Cardiac fibroblast (primary cell): ENCODE results near the gene PTPRN2.

Experiments used
- DNase-seq, 2 donors: peaks; one replicate each; pipeline versions ENCODE4 v3.0.0 to v3.0.0-alpha.2; 2010; ENCODE audit warnings: low read depth in 2 of 2
- H3K4me3 ChIP-seq, 2 donors: replicated peaks in 1 of 2; 1 replicate in 1 of 2; 2 replicates in 1 of 2; pipeline ENCODE4 v1.5.1; 2011; ENCODE audit warnings: low read depth in 2 of 2, low read length in 2 of 2, mild to moderate bottlenecking in 2 of 2, moderate library complexity in 1 of 2
- CTCF ChIP-seq: IDR thresholded peaks from one replicate; pipeline ENCODE4 v1.5.1; 2011; ENCODE audit warnings: low read depth, mild to moderate bottlenecking, low read length, inconsistent platforms

Gene PTPRN2

DNA sequence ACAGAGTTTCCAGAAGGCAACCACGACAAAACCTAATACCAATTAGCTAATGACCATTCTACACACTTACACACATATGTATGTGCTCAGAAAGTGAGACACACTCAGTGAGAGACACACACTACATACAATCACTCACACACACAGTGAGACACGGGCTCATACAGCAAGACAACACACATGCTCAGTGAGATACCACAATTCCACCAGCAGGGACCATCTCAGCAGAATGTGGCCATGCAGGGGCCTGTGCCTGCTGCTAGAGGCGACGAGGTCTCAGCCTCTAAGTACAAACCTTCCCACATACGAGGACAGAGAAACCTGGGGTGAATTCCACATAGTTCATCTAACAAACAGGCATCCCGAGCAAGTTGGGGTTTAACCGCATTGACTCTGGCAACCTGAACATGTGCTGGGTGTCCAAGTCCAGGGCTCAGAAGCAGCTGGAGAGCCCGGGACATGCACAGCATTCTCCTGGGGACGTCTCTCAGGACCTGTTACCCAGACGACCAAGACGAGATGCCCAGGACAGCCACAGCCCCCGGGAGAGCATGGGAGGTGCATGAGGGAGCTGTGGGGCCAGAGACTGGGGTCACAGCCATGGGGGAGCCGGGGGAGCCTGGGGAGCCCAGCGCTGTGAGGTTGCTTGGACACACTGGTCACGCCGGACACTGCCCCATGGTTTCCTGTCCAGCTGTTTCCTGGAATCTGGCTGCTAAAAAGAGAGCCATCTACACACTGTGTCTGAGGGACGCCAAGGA lies 523.6 kb downstream of the PTPRN2 start:
- no peak for DNase-seq
- no peak for TF ChIP-seq CTCF
- H3K4me3 ChIP-seq: no peak overlapping the region

DNA sequence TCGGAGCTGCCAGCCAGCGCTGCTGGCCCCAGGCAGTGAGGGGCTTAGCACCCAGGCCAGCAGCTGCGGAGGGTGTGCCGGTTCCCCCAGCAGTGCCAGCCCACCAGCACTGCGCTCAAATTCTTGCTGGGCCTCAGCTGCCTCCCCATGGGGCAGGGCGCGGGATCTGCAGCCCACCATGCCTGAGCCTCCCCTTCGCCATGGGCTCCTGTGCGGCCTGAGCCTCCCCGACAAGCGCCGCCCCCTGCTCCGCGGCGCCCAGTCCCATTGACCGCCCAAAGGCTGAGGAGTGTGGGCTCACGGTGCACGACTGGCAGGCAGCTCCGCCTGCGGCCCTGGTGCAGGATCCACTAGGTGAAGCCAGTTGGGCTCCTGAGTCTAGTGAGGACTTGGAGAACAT lies 525.0 kb downstream of the PTPRN2 start:
- no peak for DNase-seq
- no peak overlapping the region for H3K4me3 ChIP-seq
- no peak for TF ChIP-seq CTCF

- TF ChIP-seq CTCF: no peak
- DNase-seq: no peak
- no peak overlapping the region for H3K4me3 ChIP-seq
These were observed 525.6 kb downstream of the PTPRN2 start for GRCh38 chr7:158061884-158062656.

DNA sequence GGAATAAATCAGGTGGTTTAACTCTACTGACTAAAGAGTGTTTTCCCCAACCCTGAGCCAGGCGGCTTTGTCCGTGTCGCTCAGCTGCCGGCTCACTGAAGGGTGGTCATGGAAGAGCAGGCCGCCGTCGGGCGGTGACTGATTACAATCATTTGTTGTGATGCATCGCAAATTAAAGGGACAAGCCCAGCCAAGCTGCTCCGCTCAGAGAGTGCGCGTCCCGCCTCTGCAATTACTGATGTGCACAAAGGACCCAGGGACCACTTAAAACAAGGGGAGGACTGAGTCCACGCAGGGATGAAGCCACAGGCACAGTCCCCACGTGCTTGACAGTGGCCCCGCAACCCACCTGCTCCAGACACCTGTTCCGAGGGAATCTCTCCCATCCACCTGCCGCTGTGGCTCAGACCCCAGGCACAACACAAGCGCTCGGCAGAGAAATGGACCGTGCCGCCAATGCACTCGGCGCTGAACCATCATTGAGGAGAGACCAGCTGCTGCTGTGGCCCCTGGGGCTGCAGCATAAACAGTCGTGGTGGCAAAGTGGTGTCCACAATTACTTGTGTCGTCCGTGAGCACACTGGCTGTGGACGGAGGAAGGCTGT lies 526.5 kb downstream of the PTPRN2 start:
- TF ChIP-seq CTCF: no peak
- no peak overlapping the region for H3K4me3 ChIP-seq
- DNase-seq: no peak

DNA sequence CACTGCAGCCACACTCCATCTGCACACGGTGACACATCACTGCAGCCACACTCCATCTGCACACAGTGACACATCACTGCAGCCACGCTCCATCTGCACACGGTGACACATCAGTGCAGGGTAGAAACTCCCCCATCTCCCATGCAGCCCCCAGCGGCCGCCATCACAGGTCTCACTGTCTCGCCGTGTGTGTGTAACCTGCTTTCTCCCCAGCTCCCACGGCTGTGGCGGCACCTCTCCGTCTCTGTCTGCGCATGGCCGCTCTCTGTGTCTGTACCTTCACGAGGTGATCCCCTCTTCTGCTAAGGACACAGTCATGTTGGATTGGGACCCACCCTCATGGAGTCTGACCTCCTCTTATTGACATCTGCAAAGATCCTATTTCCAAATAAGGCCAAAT lies 527.4 kb downstream of the PTPRN2 start:
- no peak for DNase-seq
- no peak for TF ChIP-seq CTCF
- H3K4me3 ChIP-seq: no peak overlapping the region

DNA sequence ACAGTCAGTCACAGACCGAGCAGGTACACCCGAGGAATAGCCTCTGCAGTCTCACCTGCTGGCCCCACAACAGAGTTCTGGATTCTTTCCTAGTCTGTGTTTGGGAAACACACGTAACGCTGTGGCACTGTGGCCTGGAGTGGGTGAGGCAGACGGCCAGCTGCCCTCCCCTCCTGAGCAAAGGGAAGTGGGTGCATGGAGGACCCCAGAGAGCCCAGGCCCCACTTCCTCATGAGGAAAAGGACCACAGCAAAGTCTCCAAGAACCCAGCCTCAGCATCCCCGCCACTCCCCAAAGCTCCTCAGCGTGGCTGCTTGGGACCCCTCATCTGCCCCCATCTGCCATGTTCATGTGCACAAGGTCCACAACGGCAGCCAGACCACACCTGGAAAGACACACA lies 530.2 kb downstream of the PTPRN2 start:
- TF ChIP-seq CTCF: no peak
- no peak overlapping the region for H3K4me3 ChIP-seq
- no peak for DNase-seq
